PC-3 (cell line): ENCODE data around the gene MARK3.

Experiments used
- CTCF ChIP-seq: fragments of 300-600 bp; sonication (generic); conservative IDR thresholded peaks from 2 replicates; pipeline ENCODE4 v1.5.1; 2017; ENCODE audit warnings: antibody characterized with exemption, low read depth, mild to moderate bottlenecking, low read length
- EZH2 ChIP-seq: fragments of 300-600 bp; sonication (generic); IDR thresholded peaks from one replicate; pipeline ENCODE4 v1.6.1; 2017; ENCODE audit warnings: antibody characterized with exemption, mild to moderate bottlenecking, low read length; ENCODE audit not compliant: unreplicated experiment
- EZH2phosphoT487 ChIP-seq: fragments of 300-600 bp; sonication (generic); IDR thresholded peaks from 2 replicates; pipeline ENCODE4 v1.6.1; 2018; ENCODE audit warnings: mild to moderate bottlenecking, antibody characterized with exemption, low read length, borderline replicate concordance

- TF ChIP-seq CTCF: no peak
- TF ChIP-seq EZH2: no peak
- no peak for TF ChIP-seq EZH2phosphoT487
Observed at GRCh38 chr14:103380719-103381377, 4.4 kb upstream of the MARK3 start.
